Activated gamma-delta T cell treated with anti-CD3 and anti-CD28 coated beads, Interleukin-2, amount 50 U/mL, for 16 hours (primary cell): ENCODE data around the gene SLC7A6OS.

Experiments used
- DNase-seq: peaks from one replicate; pipeline ENCODE4 v3.0.0-alpha.2; 2020; ENCODE audit warnings: low read depth

SLC7A6OS gene

GRCh38 chr16:68310774-68311511 lies at the start of gene SLC7A6OS, which contains the start of gene PRMT7:
TSS of gene SLC7A6OS (minus strand) at chr16:68310946. CDS start at chr16:68310926, 20 bp downstream.
TSS of gene PRMT7 (plus strand) at chr16:68311019. CDS start at chr16:68315980, 4,961 bp downstream.
- peak; percentile 86 for DNase-seq

DNA sequence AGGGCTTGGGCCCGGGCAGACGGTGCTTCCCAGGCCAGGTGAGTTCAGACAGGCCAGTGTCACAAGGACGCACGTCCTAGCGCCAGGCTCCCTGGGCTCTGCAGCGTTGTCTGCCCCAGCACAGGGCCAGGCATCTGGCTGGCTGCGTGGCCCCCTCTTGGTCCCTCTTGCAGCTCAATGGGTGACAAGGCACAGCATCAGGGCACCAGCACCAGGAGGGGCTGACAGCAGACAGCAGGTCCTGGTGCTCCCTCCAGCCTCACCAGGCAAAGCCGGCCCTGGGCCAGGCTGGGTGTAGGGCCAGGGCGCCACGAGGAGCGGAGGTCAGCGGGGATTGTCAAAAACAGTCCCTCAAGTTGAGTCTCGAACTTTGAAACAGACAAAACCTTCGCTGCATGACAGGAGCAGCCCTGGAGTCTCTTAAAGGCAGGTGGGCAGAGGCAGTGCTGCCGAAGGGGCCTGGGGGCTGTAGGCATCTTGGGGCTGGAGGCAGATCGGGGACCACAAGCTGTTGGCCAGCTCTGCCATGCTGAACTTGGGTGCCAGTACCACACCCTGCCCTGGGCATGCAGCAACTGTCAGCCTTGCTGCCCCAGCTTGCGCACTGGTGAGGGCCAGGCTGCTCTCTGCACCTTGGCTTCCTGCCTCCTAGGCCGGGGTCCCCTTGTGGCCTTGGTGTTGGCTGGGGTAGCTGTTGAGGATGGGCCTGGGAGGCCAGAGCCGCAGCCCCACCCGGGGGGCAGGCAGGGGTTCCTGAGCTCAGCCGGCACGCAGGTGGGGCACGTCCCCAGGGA lies 48.8 kb upstream of the SLC7A6OS start:
- no peak for DNase-seq

DNA sequence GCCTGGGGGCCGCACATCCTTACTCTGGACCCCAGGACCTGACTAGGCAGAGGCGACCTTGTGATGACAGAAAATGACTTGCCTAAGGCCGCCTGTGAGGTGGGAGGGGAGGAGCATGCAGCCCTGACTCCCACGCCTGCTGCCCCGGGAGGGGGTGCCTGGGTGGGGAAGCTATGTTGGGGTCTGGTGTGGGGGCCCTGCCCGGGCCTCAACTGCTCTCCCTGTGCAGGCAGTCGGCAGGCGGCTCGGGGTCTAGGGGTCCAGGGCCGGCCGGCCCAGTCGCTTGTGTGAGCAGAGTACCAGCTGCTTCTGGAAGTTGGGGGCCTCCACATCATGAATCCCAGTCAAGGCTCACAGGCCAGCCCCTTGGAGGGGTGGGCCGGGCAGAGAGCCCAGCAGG lies 48.2 kb upstream of the SLC7A6OS start:
- no peak for DNase-seq

DNA sequence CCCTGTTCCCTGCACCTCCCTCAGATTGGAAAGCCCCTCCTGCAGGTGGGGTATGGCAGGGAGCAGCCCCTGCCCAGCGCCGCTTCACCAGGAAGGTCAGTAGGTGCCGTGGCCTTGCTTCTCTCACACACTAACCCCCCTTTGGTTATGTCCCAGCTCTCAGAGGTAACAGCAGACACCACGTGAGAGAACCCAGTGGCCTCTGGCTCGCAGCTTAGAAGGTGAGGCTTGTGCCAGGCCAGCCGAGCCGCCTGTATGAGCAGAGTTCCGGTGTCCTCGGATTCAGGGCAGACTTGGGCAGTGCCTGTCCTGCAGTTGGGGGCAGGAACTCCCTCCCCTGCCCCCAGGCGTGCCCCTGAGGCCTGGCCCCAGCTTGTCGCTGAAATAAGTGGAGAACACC lies 47.2 kb upstream of the SLC7A6OS start:
- no peak for DNase-seq

DNA sequence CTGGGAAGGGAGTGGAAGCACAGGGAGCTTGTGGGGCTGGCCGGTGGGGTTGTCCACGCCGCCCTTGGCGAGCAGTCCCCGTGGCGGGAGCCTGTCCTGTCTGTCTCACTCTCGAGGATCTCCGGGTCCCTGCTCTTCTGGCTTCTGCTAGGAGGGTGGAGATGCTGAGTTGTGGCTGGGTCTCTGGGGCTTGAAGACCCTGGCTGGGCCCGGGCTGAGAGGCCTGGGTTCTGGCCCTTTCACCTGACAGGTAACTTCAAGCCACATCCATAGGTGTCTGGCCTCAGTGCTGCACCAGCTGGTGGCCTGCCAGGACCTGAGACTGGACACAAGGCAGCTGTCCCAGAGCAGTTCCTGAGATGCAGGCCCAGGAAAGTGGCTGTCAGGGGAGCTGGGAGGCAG lies 46.8 kb upstream of the SLC7A6OS start:
- no peak for DNase-seq

GRCh38 chr16:68356919-68357286 lies 46.2 kb upstream of the SLC7A6OS start:
- DNase-seq: no peak

DNA sequence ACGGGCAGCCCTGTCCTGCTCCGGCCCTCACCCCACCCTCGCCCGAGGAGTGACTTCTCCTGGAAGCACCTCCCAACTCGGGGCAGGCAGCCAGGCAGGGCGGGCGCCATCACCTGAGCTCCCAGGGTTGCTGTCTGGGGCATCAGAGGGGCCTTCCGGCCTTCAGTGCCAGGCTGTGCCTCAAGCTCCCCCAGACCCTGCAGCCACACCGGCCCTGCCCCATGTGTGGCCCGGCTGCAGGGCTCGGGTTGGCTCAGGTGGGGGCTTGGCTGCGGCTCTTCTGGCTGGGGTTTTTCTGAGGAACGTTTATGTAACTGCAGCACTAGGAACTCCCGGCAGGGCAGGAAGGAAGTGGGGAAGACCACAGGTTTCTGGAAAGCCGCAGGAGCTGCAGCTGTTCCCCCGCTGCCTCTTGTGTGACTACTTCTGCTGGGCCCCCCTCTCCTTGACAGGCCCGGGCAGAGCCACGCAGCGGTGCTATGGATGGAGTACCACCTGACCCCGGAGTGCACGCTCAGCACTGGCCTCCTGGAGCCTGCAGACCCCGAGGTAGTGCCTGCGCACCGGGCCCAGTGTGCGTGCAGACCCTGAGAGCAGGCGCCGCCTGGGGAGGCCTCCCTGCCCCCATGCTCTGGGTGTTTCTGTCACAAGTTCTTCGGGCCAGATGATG lies 45.6 kb upstream of the SLC7A6OS start:
- DNase-seq: peak; percentile 57

DNA sequence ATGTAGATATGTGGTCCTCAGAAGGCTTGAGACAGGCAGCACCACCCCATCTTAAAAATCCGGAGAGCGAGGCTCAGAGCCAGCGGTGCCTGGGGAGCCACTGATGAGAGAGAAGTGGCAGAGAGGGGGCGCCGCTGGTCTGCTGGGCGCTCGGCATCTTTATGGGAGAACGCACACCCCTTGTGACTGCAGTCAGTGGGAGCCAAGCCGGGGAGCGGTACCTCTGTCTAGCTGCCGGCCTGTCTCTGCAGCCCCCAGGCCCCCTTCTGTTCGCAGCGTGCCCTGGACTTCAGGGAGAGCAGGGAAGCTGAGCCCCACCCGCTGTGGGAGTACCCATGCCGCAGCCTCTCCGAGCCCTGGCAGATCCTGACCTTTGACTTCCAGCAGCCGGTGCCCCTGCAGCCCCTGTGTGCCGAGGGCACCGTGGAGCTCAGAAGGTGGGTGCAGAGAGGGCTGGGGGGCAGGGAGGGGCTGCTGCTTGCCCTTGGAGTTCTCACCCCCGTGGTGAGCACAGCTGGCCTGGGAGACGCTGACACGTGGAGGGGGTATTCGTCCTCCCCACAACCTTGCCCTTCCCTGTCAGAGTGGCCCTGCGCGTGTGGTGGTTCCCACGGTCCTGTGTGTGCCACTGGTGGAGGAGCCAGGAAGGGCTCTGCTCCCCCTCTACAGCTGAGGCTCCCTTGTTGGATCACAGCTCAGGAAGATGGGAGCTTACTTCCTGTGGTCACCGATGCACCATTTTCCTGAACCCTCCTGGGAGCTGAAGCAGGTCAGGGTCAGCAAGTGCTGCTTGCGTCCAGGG lies 44.9 kb upstream of the SLC7A6OS start:
- no peak for DNase-seq

DNA sequence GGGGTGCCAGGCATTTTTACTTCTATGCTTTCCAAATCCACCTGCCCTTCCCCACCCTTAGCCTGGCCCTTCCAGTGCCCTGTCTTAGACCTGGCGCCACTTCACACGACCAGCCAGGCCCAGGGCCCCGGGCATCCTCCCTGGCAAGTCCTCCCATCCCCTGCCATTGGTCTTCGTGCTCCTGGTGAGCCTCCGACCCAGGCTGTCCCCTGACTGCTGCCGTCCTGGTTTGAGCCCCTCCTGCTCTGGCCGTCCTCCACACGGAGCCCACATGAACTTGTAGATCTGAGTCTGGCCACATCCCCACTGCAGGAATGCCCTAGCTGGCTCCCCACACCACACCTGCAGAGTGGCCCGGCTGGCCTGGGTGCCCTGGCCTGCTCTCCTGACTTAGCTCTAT lies 44.1 kb upstream of the SLC7A6OS start:
- no peak for DNase-seq

- no peak for DNase-seq
These were observed 42.6 kb upstream of the SLC7A6OS start for GRCh38 chr16:68353366-68353765.

DNA sequence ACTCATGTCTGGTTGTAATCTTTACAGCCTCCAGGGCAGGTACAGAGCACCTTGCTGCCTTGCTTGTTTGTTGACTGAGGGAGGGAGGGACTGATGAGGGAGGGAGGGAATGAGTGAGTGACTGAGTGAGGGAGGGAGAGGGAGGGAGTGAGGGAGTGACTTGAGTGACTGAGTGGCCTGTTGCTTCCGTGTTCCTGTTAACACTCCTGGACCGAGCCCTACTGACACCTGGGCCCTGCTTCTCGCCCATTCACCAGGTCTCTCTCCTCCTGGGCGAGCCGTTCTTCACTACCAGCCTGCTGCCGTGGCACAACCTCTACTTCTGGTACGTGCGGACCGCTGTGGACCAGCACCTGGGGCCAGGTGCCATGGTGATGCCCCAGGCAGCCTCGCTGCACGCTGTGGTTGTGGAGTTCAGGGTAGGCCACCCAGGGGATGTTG lies 41.3 kb upstream of the SLC7A6OS start:
- DNase-seq: no peak

GRCh38 chr16:68351463-68351862 lies 40.7 kb upstream of the SLC7A6OS start:
- DNase-seq: no peak

- no peak for DNase-seq
These were observed 40.1 kb upstream of the SLC7A6OS start for GRCh38 chr16:68350813-68351350.

DNA sequence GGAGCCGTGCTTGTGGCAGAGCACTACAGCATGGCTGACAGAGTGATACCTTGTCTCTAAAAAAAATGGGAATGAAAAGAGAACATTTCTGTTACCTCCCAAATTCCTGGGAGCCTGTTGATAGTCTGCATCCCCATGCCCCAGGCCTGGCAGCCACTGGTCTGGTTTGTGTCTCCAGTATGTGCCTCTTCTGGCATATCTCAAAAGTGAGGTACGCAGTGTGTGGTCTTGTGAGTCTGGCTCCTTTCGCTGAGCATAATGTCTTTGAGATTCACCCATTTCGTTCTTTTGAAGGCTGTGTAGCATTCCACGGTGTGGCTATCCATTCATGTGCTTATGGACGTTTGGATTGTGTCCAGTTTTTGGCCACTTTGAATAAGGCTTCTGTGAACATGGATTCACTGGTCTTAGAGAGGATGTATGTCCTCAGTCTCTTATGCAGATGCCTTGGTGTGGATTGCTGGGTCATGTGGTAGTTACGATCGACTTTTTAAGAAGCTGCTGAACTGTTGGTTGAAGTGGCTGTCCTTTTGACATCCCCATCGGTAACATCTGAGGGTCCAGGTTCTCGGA lies 39.2 kb upstream of the SLC7A6OS start:
- DNase-seq: no peak

DNA sequence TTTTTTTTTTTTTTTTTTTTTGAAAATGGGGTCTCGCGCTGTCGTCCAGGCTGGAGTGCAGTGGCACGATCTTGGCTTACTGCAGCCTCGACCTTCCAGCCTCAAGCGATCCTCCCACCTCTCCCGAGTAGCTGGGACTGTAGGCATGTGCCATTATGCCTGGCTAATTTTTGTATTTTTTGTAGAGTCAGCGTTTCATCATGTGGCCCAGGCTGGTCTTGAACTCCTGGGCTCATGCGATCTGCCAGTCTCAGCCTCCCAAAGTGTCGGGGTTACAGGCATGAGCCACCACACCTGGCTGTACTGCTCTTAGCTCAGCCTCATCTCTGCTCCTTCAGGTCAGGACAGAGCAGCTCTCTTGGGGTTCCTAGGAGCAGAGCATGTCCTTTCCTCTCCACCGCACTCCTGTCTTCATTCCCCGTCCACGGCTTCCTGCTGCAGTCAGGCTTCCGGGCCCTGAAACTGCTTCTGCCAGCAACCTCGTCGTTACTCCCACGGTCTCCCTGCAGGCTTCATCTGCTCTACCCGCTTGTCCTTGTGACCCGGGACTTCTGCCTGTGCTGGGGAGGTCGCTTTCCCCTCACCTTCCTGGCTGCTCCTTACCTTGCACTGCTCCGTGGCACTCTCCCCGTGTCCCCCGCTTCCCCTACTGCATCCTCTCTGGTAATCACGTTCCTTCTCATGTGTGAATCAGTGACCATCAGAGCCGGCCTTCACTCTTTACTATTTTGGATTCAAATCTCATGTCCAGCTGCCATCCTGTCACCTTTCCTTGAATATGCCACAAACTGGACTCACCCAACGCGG lies 38.1 kb upstream of the SLC7A6OS start:
- no peak for DNase-seq

DNA sequence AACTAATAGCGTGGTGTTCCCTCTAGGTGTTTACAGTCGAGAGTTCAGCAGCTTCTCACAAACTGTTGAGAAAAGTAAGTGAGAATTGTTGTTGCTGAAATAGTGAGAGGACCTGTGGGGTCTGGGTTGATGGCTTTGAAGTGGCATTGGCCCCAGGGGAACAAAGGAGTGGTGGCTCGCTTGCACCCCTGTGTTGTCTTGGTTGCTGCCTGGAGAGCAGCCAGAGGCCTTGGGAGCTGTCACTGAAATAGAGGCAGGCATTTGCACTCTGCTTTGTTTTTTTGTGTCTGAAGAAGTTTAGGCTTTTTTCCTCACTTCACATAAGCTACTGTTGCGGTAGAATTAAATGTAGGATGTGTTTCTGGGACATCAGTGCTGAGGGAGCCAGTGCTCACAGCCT lies 36.9 kb upstream of the SLC7A6OS start:
- no peak for DNase-seq

GRCh38 chr16:68346892-68347480 lies 36.2 kb upstream of the SLC7A6OS start:
- DNase-seq: no peak

GRCh38 chr16:68345958-68346635 lies 35.4 kb upstream of the SLC7A6OS start:
- DNase-seq: no peak

DNA sequence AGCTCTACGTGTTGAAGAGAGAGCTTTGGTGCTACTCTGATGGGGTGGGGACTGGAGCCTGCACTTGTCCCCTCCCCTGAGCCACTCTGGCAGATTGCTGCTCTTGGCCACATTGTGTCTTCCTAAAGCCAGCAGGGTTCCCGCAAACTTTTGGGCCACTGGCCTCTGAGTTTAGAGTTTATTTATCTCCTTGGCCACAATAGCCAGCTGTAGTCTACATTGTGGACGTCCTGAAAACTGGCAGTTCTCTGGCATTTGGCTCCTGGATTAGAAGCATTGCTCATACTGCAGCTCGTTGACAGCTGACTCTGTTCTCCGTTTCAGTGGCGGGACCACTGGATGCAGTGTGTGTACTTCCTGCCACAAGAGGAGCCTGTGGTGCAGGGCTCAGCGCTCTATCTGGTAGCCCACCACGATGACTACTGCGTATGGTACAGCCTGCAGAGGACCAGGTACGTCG lies 34.6 kb upstream of the SLC7A6OS start:
- no peak for DNase-seq
